Tongue (tissue), 2 donors: ENCODE data around the gene E2F4. TPM values are rescaled to one million over a fixed set of nuclear protein-coding genes. Genes with fewer than 3 reads are reported as not detected.

Experiments
- DNase-seq: peaks from one replicate; pipeline ENCODE4 v3.0.0-alpha.2; 2015
- total RNA-seq: library from RNA; depleted of rRNA; stranded (reverse); fragments of >200 nt; gene quantifications from one replicate; pipeline ENCODE4 v1.2.3, GENCODE V29; 2014

E2F4 gene, protein sequence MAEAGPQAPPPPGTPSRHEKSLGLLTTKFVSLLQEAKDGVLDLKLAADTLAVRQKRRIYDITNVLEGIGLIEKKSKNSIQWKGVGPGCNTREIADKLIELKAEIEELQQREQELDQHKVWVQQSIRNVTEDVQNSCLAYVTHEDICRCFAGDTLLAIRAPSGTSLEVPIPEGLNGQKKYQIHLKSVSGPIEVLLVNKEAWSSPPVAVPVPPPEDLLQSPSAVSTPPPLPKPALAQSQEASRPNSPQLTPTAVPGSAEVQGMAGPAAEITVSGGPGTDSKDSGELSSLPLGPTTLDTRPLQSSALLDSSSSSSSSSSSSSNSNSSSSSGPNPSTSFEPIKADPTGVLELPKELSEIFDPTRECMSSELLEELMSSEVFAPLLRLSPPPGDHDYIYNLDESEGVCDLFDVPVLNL
- 38.9 TPM for total RNA-seq

GRCh38 chr16:67191995-67192681 is at the start of gene E2F4:
Gene E2F4 (plus strand): TSS chr16:67192155. CDS start chr16:67192228, 73 bp downstream.
- DNase-seq = peak; percentile 95

DNA sequence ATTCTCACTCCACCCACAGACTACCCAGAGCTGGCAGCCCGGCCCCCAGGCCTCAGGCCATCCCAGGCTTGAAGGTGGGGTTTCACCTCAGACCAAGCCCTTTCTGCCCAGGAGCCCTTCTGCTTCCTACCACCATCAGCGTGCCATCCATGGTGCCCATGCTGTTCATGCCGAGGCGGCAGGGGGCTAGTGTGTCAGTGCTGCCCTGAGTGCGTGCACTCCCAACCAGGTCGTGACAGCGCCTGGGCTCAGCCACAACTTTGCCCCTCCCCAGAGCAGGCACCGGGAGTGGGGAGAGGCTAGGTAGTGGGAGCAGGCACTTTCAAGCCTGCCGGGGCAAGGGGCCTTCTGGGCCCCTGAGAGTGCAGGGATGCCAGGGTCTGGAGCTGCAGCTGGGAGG is 49.6 kb upstream of the E2F4 start:
- DNase-seq = no peak

- DNase-seq = no peak
These were observed 47.0 kb upstream of the E2F4 start for GRCh38 chr16:67144943-67145342.

GRCh38 chr16:67145746-67146145 is 46.2 kb upstream of the E2F4 start:
- no peak for DNase-seq

DNA sequence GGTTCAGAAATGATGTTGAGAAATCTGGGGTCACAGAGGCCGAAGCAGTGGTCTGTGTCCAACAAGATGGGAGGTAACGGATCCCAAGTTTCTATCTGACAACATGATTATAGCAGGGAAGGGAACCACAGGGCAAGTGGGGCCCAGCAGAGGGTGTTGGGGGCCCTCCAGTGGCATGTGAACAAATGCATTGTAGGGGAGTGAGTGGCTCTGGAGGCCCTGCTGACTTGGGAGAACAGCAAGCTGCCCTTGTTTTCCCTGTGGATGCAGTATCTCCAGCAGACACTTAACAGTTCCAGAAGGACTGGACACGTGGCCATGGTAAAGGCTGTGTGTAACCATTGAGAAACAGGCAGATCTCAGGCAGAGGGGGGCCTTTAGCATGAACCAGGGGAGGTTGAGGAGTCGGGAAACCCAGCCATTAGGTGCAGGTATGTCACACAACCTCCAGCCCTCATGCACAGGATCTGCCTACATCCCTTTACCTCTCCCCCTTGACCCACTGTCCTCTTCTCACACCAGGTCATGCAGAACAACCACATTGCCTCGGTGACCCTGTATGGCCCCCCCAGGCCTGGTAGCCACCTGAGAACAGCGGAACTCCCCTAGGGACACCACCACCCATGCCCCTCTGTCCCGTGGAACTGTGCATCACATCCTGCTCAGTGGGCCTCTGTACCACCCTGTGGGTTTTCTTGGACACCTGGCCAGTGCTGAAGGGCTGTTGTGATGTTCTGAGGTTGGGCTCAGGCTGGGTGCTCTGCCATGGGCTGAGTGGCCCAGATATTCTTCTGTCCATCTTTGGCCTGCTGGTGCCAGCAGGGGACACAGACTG is 45.2 kb upstream of the E2F4 start:
- no peak for DNase-seq

GRCh38 chr16:67147437-67148140 is 44.4 kb upstream of the E2F4 start:
- no peak for DNase-seq

GRCh38 chr16:67148221-67148620 is 43.7 kb upstream of the E2F4 start:
- DNase-seq = no peak

DNA sequence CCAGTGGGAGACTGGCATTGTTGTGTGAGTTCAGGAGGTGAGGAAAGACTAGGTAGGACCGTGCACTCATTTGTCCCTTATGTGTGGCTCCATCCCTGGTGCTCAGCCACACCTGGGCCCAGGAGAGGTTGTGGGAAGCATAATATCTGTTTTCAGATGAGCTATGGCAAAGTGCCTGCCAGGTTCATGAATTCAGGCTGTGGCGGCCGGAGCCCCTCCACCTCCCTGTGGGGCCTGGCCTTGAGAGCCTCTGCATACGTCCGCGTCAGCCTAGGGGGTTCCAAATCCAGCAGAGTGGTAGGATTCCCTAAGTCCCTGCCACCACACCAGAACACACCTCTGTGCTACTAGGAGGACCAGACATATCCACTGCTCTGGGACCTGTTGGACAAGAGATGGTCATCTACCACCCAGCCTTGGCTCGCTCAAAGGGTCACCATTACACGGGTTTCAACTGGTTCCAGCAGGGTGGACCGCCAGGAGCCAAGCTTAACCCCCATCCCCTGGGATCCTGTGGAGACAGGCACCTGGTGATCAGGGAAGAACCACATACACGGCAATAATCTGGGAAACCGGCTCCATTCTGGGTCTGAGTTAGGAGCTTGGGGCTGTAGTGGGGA is 43.2 kb upstream of the E2F4 start:
- no peak for DNase-seq

GRCh38 chr16:67149276-67150046 is 42.5 kb upstream of the E2F4 start:
- no peak for DNase-seq

GRCh38 chr16:67150047-67150832 is 41.7 kb upstream of the E2F4 start:
- DNase-seq = peak; percentile 82

DNA sequence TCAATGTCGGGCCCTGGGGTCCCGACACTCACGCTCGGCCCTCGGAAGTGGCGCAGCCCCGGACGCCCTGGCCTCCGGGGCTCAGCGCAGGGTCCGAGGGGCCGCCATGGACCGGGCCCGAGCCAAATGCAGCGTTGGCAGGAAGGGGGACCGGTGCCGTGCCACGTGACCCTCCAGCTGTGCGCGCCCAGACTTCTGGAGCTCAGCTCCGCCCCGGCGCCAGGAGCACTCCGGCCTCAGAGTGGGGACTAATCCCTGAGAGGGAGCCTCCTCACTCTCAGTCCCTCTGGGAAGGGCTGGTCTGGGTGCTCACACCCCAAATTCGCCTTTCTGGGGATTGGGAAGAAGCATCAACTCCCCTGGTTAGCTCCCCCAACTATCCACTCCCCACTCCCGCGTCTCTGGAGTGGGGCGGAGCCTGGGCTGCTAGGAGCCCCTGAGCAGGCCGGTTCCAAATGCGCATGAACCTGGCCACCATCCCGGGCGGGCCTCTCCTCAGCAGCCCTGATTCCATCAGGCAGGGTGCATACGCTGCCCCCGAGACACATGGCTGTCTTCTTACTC is 41.0 kb upstream of the E2F4 start, which contains the start of gene B3GNT9:
Gene B3GNT9, minus strand, starts transcription at position 166 of the 564 bp plus-strand sequence. CDS start 513 bp downstream, outside the sequence.
- peak; percentile 90 for DNase-seq

GRCh38 chr16:67151431-67152097 is 40.4 kb upstream of the E2F4 start:
- no peak for DNase-seq

GRCh38 chr16:67154578-67155294 is 37.2 kb upstream of the E2F4 start:
- DNase-seq = no peak

GRCh38 chr16:67155295-67156142 is 36.4 kb upstream of the E2F4 start:
- DNase-seq = peak; percentile 87

GRCh38 chr16:67156143-67156844 is 35.7 kb upstream of the E2F4 start:
- no peak for DNase-seq

- no peak for DNase-seq
These were observed 34.7 kb upstream of the E2F4 start for GRCh38 chr16:67157106-67157748.
